Measurements from ENCODE around the gene SCTR.
"Not testable (repeated sequence)": the region's sequence is repeated elsewhere in the genome, so short reads cannot be mapped to it uniquely, and the experiment has no call there.

The SCTR gene

GRCh38 chr2:119405151-119405550 is 119.1 kb downstream of the SCTR start:
- no peak for DNase-seq
- Mint-ChIP-seq H3K27me3 (peaks cover under 1% of the 10 kb centered on the region), H3K4me1 (no peaks in the 10 kb centered on the region), H3K9me3 (no peaks in the 10 kb centered on the region), H3K4me3 (no peak overlapping the region), H3K36me3 (no peaks in the 10 kb centered on the region), H3K27ac (no peak overlapping the region)
- CTCF ChIA-PET, result interaction anchor here (1.1 to 2.5 kb wide), 2 partner anchors 71 to 103 kb away, joined by 3 to 19 read pairs; no protein-coding TSS in a partner anchor

- H3K27me3 Mint-ChIP-seq, H3K4me1 Mint-ChIP-seq, DNase-seq, H3K9me3 Mint-ChIP-seq, H3K4me3 Mint-ChIP-seq, H3K27ac Mint-ChIP-seq, H3K36me3 Mint-ChIP-seq: not testable (repeated sequence)
- CTCF ChIA-PET, result interaction anchor here (1.1 kb wide), 1 partner anchor 73 kb away, joined by 5 read pairs; no protein-coding TSS in a partner anchor
These were observed 120.7 kb downstream of the SCTR start for GRCh38 chr2:119403618-119404017.

GRCh38 chr2:119402645-119403560 is 121.4 kb downstream of the SCTR start:
- Mint-ChIP-seq H3K36me3 (no peaks in the 10 kb centered on the region), H3K27ac (no peak overlapping the region), H3K4me3 (no peak overlapping the region), H3K4me1 (no peaks in the 10 kb centered on the region), H3K9me3 (no peaks in the 10 kb centered on the region), H3K27me3 (peaks cover 10% of the 10 kb centered on the region)
- CTCF ChIA-PET, result no interaction called here
- no peak for DNase-seq

- Mint-ChIP-seq H3K4me1 (no peaks in the 10 kb centered on the region), H3K9me3 (no peaks in the 10 kb centered on the region), H3K27ac (no peak overlapping the region), H3K36me3 (no peaks in the 10 kb centered on the region), H3K27me3 (peaks cover 10% of the 10 kb centered on the region), H3K4me3 (no peak overlapping the region)
- no peak for DNase-seq
- CTCF ChIA-PET, result no interaction called here
These were observed 122.2 kb downstream of the SCTR start for GRCh38 chr2:119402106-119402505.

GRCh38 chr2:119397196-119397595 is 127.1 kb downstream of the SCTR start:
- H3K36me3 Mint-ChIP-seq, result no peaks in the 10 kb centered on the region
- peaks cover 17% of the 10 kb centered on the region for H3K27me3 Mint-ChIP-seq
- no peak overlapping the region for H3K27ac Mint-ChIP-seq
- H3K9me3 Mint-ChIP-seq, result no peaks in the 10 kb centered on the region
- H3K4me1 Mint-ChIP-seq, result no peaks in the 10 kb centered on the region
- CTCF ChIA-PET, result no interaction called here
- H3K4me3 Mint-ChIP-seq, result no peak overlapping the region
- no peak for DNase-seq

- H3K27me3 Mint-ChIP-seq, result peaks cover 13% of the 10 kb centered on the region
- H3K36me3 Mint-ChIP-seq, result no peaks in the 10 kb centered on the region
- H3K27ac Mint-ChIP-seq, result no peak overlapping the region
- H3K4me3 Mint-ChIP-seq, result no peak overlapping the region
- CTCF ChIA-PET, result no interaction called here
- H3K9me3 Mint-ChIP-seq, result no peaks in the 10 kb centered on the region
- no peaks in the 10 kb centered on the region for H3K4me1 Mint-ChIP-seq
- no peak for DNase-seq
These were observed 130.1 kb downstream of the SCTR start for GRCh38 chr2:119393971-119394748.
